ENCODE results near the gene PRIM2. TPM values are rescaled to one million over a fixed set of nuclear protein-coding genes. Genes with fewer than 3 reads are reported as not detected.
A peak's percentile ranks its signal among the peaks of the same experiment; 100 is the strongest.
"Not testable (repeated sequence)": the region's sequence is repeated elsewhere in the genome, so short reads cannot be mapped to it uniquely, and the experiment has no call there.

Gene PRIM2
- total and polyA plus RNA-seq, 2 donors (not counting 1 experiment from before 2014, with no cell fraction given): 28.0 to 59.9 TPM

- H4K20me1 ChIP-seq (ENCODE audit: control insufficient read depth, extremely low read depth, insufficient read depth, low read length); H3K79me2 ChIP-seq (ENCODE audit: control insufficient read depth, insufficient read depth, low read length); H3K27me3 ChIP-seq (ENCODE audit: control insufficient read depth, insufficient read depth, low read length); H3K4me3 ChIP-seq (replicated peaks in 1 of 4; ENCODE audit: control extremely low read depth in 1 of 4, insufficient read depth in 1 of 4, low read depth in 3 of 4, low read length in 4 of 4); H2AFZ ChIP-seq (ENCODE audit: low read length); H3K4me1 ChIP-seq (ENCODE audit: control insufficient read depth, extremely low read depth, insufficient read depth, low read length); H3K4me2 ChIP-seq (ENCODE audit: extremely low read depth, insufficient read depth, low read length); H3K9ac ChIP-seq (ENCODE audit: insufficient read depth, low read length); H3K36me3 ChIP-seq (ENCODE audit: control insufficient read depth, insufficient read depth, low read length); H3K27ac ChIP-seq (ENCODE audit: insufficient read depth, low read length); H3K9me3 ChIP-seq (ENCODE audit: control insufficient read depth, insufficient read depth, low read depth, low read length): not testable (repeated sequence)
- peak in 1 of 2 donors; percentile 61 for DNase-seq (ENCODE audit: low read depth in 2 of 2)
Observed at GRCh38 chr6:57601105-57601504, 283.7 kb downstream of the PRIM2 start.

GRCh38 chr6:57605303-57605702 lies 287.9 kb downstream of the PRIM2 start:
- not testable (repeated sequence) for H3K9me3 ChIP-seq (ENCODE audit: control insufficient read depth, insufficient read depth, low read depth, low read length); H3K79me2 ChIP-seq (ENCODE audit: control insufficient read depth, insufficient read depth, low read length); H3K9ac ChIP-seq (ENCODE audit: insufficient read depth, low read length); H3K4me1 ChIP-seq (ENCODE audit: control insufficient read depth, extremely low read depth, insufficient read depth, low read length); H4K20me1 ChIP-seq (ENCODE audit: control insufficient read depth, extremely low read depth, insufficient read depth, low read length); H3K4me3 ChIP-seq (replicated peaks in 1 of 4; ENCODE audit: control extremely low read depth in 1 of 4, insufficient read depth in 1 of 4, low read depth in 3 of 4, low read length in 4 of 4); H3K4me2 ChIP-seq (ENCODE audit: extremely low read depth, insufficient read depth, low read length); H3K27ac ChIP-seq (ENCODE audit: insufficient read depth, low read length); H2AFZ ChIP-seq (ENCODE audit: low read length); H3K27me3 ChIP-seq (ENCODE audit: control insufficient read depth, insufficient read depth, low read length); H3K36me3 ChIP-seq (ENCODE audit: control insufficient read depth, insufficient read depth, low read length)
- peak; percentile 1 to 6 for DNase-seq (ENCODE audit: low read depth in 2 of 2)

GRCh38 chr6:57606331-57606730 lies 288.9 kb downstream of the PRIM2 start:
- not testable (repeated sequence) for DNase-seq (ENCODE audit: low read depth in 2 of 2); H3K27ac ChIP-seq (ENCODE audit: insufficient read depth, low read length); H4K20me1 ChIP-seq (ENCODE audit: control insufficient read depth, extremely low read depth, insufficient read depth, low read length); H3K4me2 ChIP-seq (ENCODE audit: extremely low read depth, insufficient read depth, low read length); H3K36me3 ChIP-seq (ENCODE audit: control insufficient read depth, insufficient read depth, low read length); H3K4me3 ChIP-seq (replicated peaks in 1 of 4; ENCODE audit: control extremely low read depth in 1 of 4, insufficient read depth in 1 of 4, low read depth in 3 of 4, low read length in 4 of 4); H3K9me3 ChIP-seq (ENCODE audit: control insufficient read depth, insufficient read depth, low read depth, low read length); H3K27me3 ChIP-seq (ENCODE audit: control insufficient read depth, insufficient read depth, low read length); H2AFZ ChIP-seq (ENCODE audit: low read length); H3K4me1 ChIP-seq (ENCODE audit: control insufficient read depth, extremely low read depth, insufficient read depth, low read length); H3K9ac ChIP-seq (ENCODE audit: insufficient read depth, low read length); H3K79me2 ChIP-seq (ENCODE audit: control insufficient read depth, insufficient read depth, low read length)

GRCh38 chr6:57610612-57611011 lies 293.2 kb downstream of the PRIM2 start:
- H3K27me3 ChIP-seq (ENCODE audit: control insufficient read depth, insufficient read depth, low read length); H3K4me1 ChIP-seq (ENCODE audit: control insufficient read depth, extremely low read depth, insufficient read depth, low read length); H3K9ac ChIP-seq (ENCODE audit: insufficient read depth, low read length); H4K20me1 ChIP-seq (ENCODE audit: control insufficient read depth, extremely low read depth, insufficient read depth, low read length); H3K79me2 ChIP-seq (ENCODE audit: control insufficient read depth, insufficient read depth, low read length); H3K36me3 ChIP-seq (ENCODE audit: control insufficient read depth, insufficient read depth, low read length); H2AFZ ChIP-seq (ENCODE audit: low read length); DNase-seq (ENCODE audit: low read depth in 2 of 2); H3K4me2 ChIP-seq (ENCODE audit: extremely low read depth, insufficient read depth, low read length); H3K9me3 ChIP-seq (ENCODE audit: control insufficient read depth, insufficient read depth, low read depth, low read length); H3K27ac ChIP-seq (ENCODE audit: insufficient read depth, low read length); H3K4me3 ChIP-seq (replicated peaks in 1 of 4; ENCODE audit: control extremely low read depth in 1 of 4, insufficient read depth in 1 of 4, low read depth in 3 of 4, low read length in 4 of 4): not testable (repeated sequence)

GRCh38 chr6:57618959-57619358 lies 301.5 kb downstream of the PRIM2 start:
- H3K27ac ChIP-seq (ENCODE audit: insufficient read depth, low read length); H3K36me3 ChIP-seq (ENCODE audit: control insufficient read depth, insufficient read depth, low read length); H3K79me2 ChIP-seq (ENCODE audit: control insufficient read depth, insufficient read depth, low read length); H3K9ac ChIP-seq (ENCODE audit: insufficient read depth, low read length); H3K4me3 ChIP-seq (replicated peaks in 1 of 4; ENCODE audit: control extremely low read depth in 1 of 4, insufficient read depth in 1 of 4, low read depth in 3 of 4, low read length in 4 of 4); H3K27me3 ChIP-seq (ENCODE audit: control insufficient read depth, insufficient read depth, low read length); H3K4me1 ChIP-seq (ENCODE audit: control insufficient read depth, extremely low read depth, insufficient read depth, low read length); DNase-seq (ENCODE audit: low read depth in 2 of 2); H3K9me3 ChIP-seq (ENCODE audit: control insufficient read depth, insufficient read depth, low read depth, low read length); H2AFZ ChIP-seq (ENCODE audit: low read length); H3K4me2 ChIP-seq (ENCODE audit: extremely low read depth, insufficient read depth, low read length); H4K20me1 ChIP-seq (ENCODE audit: control insufficient read depth, extremely low read depth, insufficient read depth, low read length): not testable (repeated sequence)

- not testable (repeated sequence) for H3K79me2 ChIP-seq (ENCODE audit: control insufficient read depth, insufficient read depth, low read length); H3K4me2 ChIP-seq (ENCODE audit: extremely low read depth, insufficient read depth, low read length); H3K4me3 ChIP-seq (replicated peaks in 1 of 4; ENCODE audit: control extremely low read depth in 1 of 4, insufficient read depth in 1 of 4, low read depth in 3 of 4, low read length in 4 of 4)
Observed at GRCh38 chr6:57631773-57632172, 314.3 kb downstream of the PRIM2 start.

GRCh38 chr6:57658526-57658925 lies 341.1 kb downstream of the PRIM2 start:
- DNase-seq (ENCODE audit: low read depth in 2 of 2); H3K4me3 ChIP-seq (replicated peaks in 1 of 4; ENCODE audit: control extremely low read depth in 1 of 4, insufficient read depth in 1 of 4, low read depth in 3 of 4, low read length in 4 of 4); H3K4me1 ChIP-seq (ENCODE audit: control insufficient read depth, extremely low read depth, insufficient read depth, low read length); H3K9me3 ChIP-seq (ENCODE audit: control insufficient read depth, insufficient read depth, low read depth, low read length); H4K20me1 ChIP-seq (ENCODE audit: control insufficient read depth, extremely low read depth, insufficient read depth, low read length); H3K36me3 ChIP-seq (ENCODE audit: control insufficient read depth, insufficient read depth, low read length); H3K27me3 ChIP-seq (ENCODE audit: control insufficient read depth, insufficient read depth, low read length); H3K79me2 ChIP-seq (ENCODE audit: control insufficient read depth, insufficient read depth, low read length); H3K27ac ChIP-seq (ENCODE audit: insufficient read depth, low read length); H3K9ac ChIP-seq (ENCODE audit: insufficient read depth, low read length); H2AFZ ChIP-seq (ENCODE audit: low read length); H3K4me2 ChIP-seq (ENCODE audit: extremely low read depth, insufficient read depth, low read length): not testable (repeated sequence)

More at GRCh38 chr6:57631773-57632172, 314.3 kb downstream of the PRIM2 start:
- not testable (repeated sequence) for H3K9ac ChIP-seq (ENCODE audit: insufficient read depth, low read length); DNase-seq (ENCODE audit: low read depth in 2 of 2); H3K9me3 ChIP-seq (ENCODE audit: control insufficient read depth, insufficient read depth, low read depth, low read length); H2AFZ ChIP-seq (ENCODE audit: low read length); H3K27ac ChIP-seq (ENCODE audit: insufficient read depth, low read length); H3K36me3 ChIP-seq (ENCODE audit: control insufficient read depth, insufficient read depth, low read length); H3K4me1 ChIP-seq (ENCODE audit: control insufficient read depth, extremely low read depth, insufficient read depth, low read length); H3K27me3 ChIP-seq (ENCODE audit: control insufficient read depth, insufficient read depth, low read length); H4K20me1 ChIP-seq (ENCODE audit: control insufficient read depth, extremely low read depth, insufficient read depth, low read length)

Data from fibroblast of lung (primary cell).